HG03439 (cell line): ENCODE data around the gene DMGDH.
"Not testable (repeated sequence)": the region's sequence is repeated elsewhere in the genome, so short reads cannot be mapped to it uniquely, and the experiment has no call there.

ENCODE experiments used
- ATAC-seq: cut with Tn5 transposase; IDR thresholded peaks from one replicate; pipeline ENCODE4 v1.9.1; 2021; ENCODE audit warnings: mild to moderate bottlenecking, moderate library complexity; ENCODE audit not compliant: unreplicated experiment

DMGDH gene

GRCh38 chr5:79020861-79021561 lies 48.5 kb downstream of the DMGDH start:
- no peak for ATAC-seq

GRCh38 chr5:79014631-79015030 lies 54.8 kb downstream of the DMGDH start:
- ATAC-seq: no peak

GRCh38 chr5:79011869-79012268 lies 57.6 kb downstream of the DMGDH start:
- ATAC-seq: no peak

GRCh38 chr5:79011219-79011836 lies 58.1 kb downstream of the DMGDH start:
- ATAC-seq: no peak

- ATAC-seq: no peak
Observed at GRCh38 chr5:79008362-79008761, 61.1 kb downstream of the DMGDH start.

- ATAC-seq: no peak
Observed at GRCh38 chr5:79007872-79008271, 61.6 kb downstream of the DMGDH start.

- no peak for ATAC-seq
Observed at GRCh38 chr5:79005936-79006631, 63.4 kb downstream of the DMGDH start.

GRCh38 chr5:79005151-79005550 lies 64.3 kb downstream of the DMGDH start:
- ATAC-seq: no peak

- ATAC-seq: no peak
Observed at GRCh38 chr5:79002374-79002773, 67.1 kb downstream of the DMGDH start.

- no peak for ATAC-seq
Observed at GRCh38 chr5:79001471-79001870, 68.0 kb downstream of the DMGDH start.

- ATAC-seq: no peak
Observed at GRCh38 chr5:78997090-78997489, 72.4 kb downstream of the DMGDH start.

GRCh38 chr5:78995521-78996007 lies 73.9 kb downstream of the DMGDH start:
- ATAC-seq: no peak

- ATAC-seq: no peak
Observed at GRCh38 chr5:78993165-78993564, 76.3 kb downstream of the DMGDH start.

- ATAC-seq: no peak
Observed at GRCh38 chr5:78992146-78992545, 77.3 kb downstream of the DMGDH start.

GRCh38 chr5:78989080-78989479 lies 80.4 kb downstream of the DMGDH start:
- ATAC-seq: no peak

GRCh38 chr5:78985725-78986223 lies 83.7 kb downstream of the DMGDH start:
- ATAC-seq: peak; percentile 48

GRCh38 chr5:78985116-78985724 lies 84.3 kb downstream of the DMGDH start, which contains the start of gene ARSB:
Gene ARSB, minus strand, starts transcription at chr5:78985310. Its CDS starts 62 bp downstream, at chr5:78985248.
- ATAC-seq: peak; percentile 47

GRCh38 chr5:78984439-78985115 lies 84.9 kb downstream of the DMGDH start:
- ATAC-seq: peak; percentile 51

- ATAC-seq: no peak
Observed at GRCh38 chr5:78983601-78984438, 85.7 kb downstream of the DMGDH start.

- ATAC-seq: not testable (repeated sequence)
Observed at GRCh38 chr5:78983194-78983593, 86.3 kb downstream of the DMGDH start.
